GM23338 (cell line): ENCODE results near the gene SLC9A4. TPM values are rescaled to one million over a fixed set of nuclear protein-coding genes. Genes with fewer than 3 reads are reported as not detected.

Source experiments
- ATAC-seq: fragments of 200-7000 bp; cut with Tn5 transposase; 3 replicates; pipeline ENCODE4 v1.9.1; 2020
- DNase-seq: peaks from one replicate; pipeline ENCODE4 v3.0.0-alpha.2; 2015; ENCODE audit warnings: low spot score
- H2AFZ ChIP-seq: fragments of 200-600 bp; sonication (generic); 2 replicates; pipeline ENCODE4 v1.8.0; 2016; ENCODE audit warnings: antibody characterized with exemption, mild to moderate bottlenecking, moderate library complexity
- H3F3A ChIP-seq: fragments of 200-600 bp; sonication (generic); replicated peaks from 2 replicates; pipeline ENCODE4 v1.8.0; 2017; ENCODE audit warnings: antibody characterized with exemption, mixed run types, low read depth
- H3K27ac ChIP-seq: fragments of 200-600 bp; sonication (generic); 2 replicates; pipeline ENCODE4 v1.6.1; 2016; ENCODE audit warnings: low read depth
- H3K27me3 ChIP-seq: fragments of 200-600 bp; sonication (generic); 2 replicates; pipeline ENCODE4 v1.8.0; 2016; ENCODE audit warnings: mild to moderate bottlenecking, mixed run types, moderate library complexity; ENCODE audit not compliant: insufficient read depth
- H3K36me3 ChIP-seq: fragments of 200-600 bp; sonication (generic); 2 replicates; pipeline ENCODE4 v1.8.0; 2016; ENCODE audit warnings: mild to moderate bottlenecking; ENCODE audit not compliant: insufficient read depth
- H3K4me1 ChIP-seq: fragments of 200-600 bp; sonication (generic); 2 replicates; pipeline ENCODE4 v1.8.0; 2016; ENCODE audit warnings: mild to moderate bottlenecking, moderate library complexity; ENCODE audit not compliant: insufficient read depth
- H3K4me2 ChIP-seq: fragments of 200-600 bp; sonication (generic); 2 replicates; pipeline ENCODE4 v1.7.1; 2017; ENCODE audit warnings: mixed run types
- H3K4me3 ChIP-seq: fragments of 200-600 bp; sonication (generic); 2 replicates; pipeline ENCODE4 v1.6.1; 2016; ENCODE audit warnings: mixed run types
- H3K79me2 ChIP-seq: fragments of 200-600 bp; sonication (generic); replicated peaks from 2 replicates; pipeline ENCODE4 v1.8.0; 2017; ENCODE audit warnings: mild to moderate bottlenecking; ENCODE audit not compliant: insufficient read depth
- H3K9me2 ChIP-seq: fragments of 200-600 bp; sonication (generic); 2 replicates; pipeline ENCODE4 v1.8.0; 2017; ENCODE audit not compliant: insufficient read depth
- H4K20me1 ChIP-seq: fragments of 200-600 bp; sonication (generic); replicated peaks from 2 replicates; pipeline ENCODE4 v1.8.0; 2017; ENCODE audit warnings: mild to moderate bottlenecking; ENCODE audit not compliant: insufficient read depth
- H3K27ac Mint-ChIP-seq: 2 replicates; pipeline ENCODE4 v1.8.0; 2020; ENCODE audit warnings: inconsistent platforms, mild to moderate bottlenecking, moderate library complexity, mixed read lengths
- H3K27me3 Mint-ChIP-seq: 3 replicates; pipeline ENCODE4 v1.8.0; 2022; ENCODE audit warnings: low read depth, mild to moderate bottlenecking, moderate library complexity, mixed read lengths, inconsistent platforms; ENCODE audit not compliant: insufficient read depth, poor library complexity
- H3K36me3 Mint-ChIP-seq: 3 replicates; pipeline ENCODE4 v1.8.0; 2021; ENCODE audit warnings: low read depth, mild to moderate bottlenecking, inconsistent platforms, moderate library complexity, mixed read lengths
- H3K4me1 Mint-ChIP-seq: 3 replicates; pipeline ENCODE4 v1.8.0; 2020; ENCODE audit warnings: mild to moderate bottlenecking, inconsistent platforms, mixed read lengths
- H3K4me3 Mint-ChIP-seq: 3 replicates; pipeline ENCODE4 v1.8.0; 2021; ENCODE audit warnings: moderate library complexity, mild to moderate bottlenecking, inconsistent platforms, mixed read lengths
- H3K9me3 Mint-ChIP-seq: 3 replicates; pipeline ENCODE4 v1.8.0; 2020; ENCODE audit warnings: moderate library complexity, mild to moderate bottlenecking, inconsistent platforms, mixed read lengths
- EZH2 ChIP-seq: fragments of 200-600 bp; sonication (generic); IDR thresholded peaks from one replicate; pipeline ENCODE4 v1.8.0; 2017; ENCODE audit warnings: antibody characterized with exemption, mild to moderate bottlenecking, low read depth; ENCODE audit not compliant: unreplicated experiment
- EZH2phosphoT487 ChIP-seq: fragments of 200-600 bp; sonication (generic); IDR thresholded peaks from one replicate; pipeline ENCODE4 v1.8.1; 2018; ENCODE audit warnings: antibody characterized with exemption; ENCODE audit not compliant: unreplicated experiment
- NANOG ChIP-seq: IDR thresholded peaks from 2 replicates; pipeline ENCODE4 v1.6.1; 2016; ENCODE audit warnings: antibody characterized with exemption, borderline replicate concordance
- ZNF114 ChIP-seq: fragments of 250-450 bp; sonication (Bioruptor Pico); IDR thresholded peaks from 2 replicates; pipeline ENCODE4 v1.5.0; 2020; ENCODE audit warnings: mild to moderate bottlenecking, moderate library complexity
- polyA plus RNA-seq: library from polyadenylated mRNA; unstranded; fragments of >200 nt; fragmentation: Nextera tagmentation; extraction: Ambion mirVana; gene quantifications from 2 replicates; pipeline ENCODE4 v1.2.1, GENCODE V29; 2016
- total RNA-seq: library from RNA; depleted of rRNA; stranded (reverse); fragments of >200 nt; shearing (Covaris generic); gene quantifications from 2 replicates; pipeline ENCODE4 v1.2.3, GENCODE V29; 2014
- TF ChIP-seq, protein P1 (sequence below): fragments of 250-450 bp; sonication (Bioruptor Pico); IDR thresholded peaks from 2 replicates; pipeline ENCODE4 v1.5.0; 2020; ENCODE audit warnings: mild to moderate bottlenecking, moderate library complexity
- TF ChIP-seq, protein P2 (sequence below): IDR thresholded peaks from 2 replicates; pipeline ENCODE4 v1.6.1; 2016; ENCODE audit warnings: antibody characterized with exemption
- TF ChIP-seq, protein P3 (sequence below), 2 experiments: fragments of 200-600 bp in 1 of 2; sonication (generic) in 1 of 2; conservative IDR thresholded peaks; 2 replicates each; pipeline versions ENCODE4 v1.5.1 to v1.6.1; 2016 to 2017; ENCODE audit warnings: antibody characterized with exemption in 2 of 2, low read depth in 2 of 2, mild to moderate bottlenecking in 2 of 2, moderate library complexity in 1 of 2
- TF ChIP-seq, protein P4 (sequence below): IDR thresholded peaks from one replicate; pipeline ENCODE4 v1.6.1; 2018; ENCODE audit warnings: antibody characterized with exemption; ENCODE audit not compliant: unreplicated experiment

Gene SLC9A4
- total and polyA plus RNA-seq, 2 experiments from 2014 or later, result not detected

DNA sequence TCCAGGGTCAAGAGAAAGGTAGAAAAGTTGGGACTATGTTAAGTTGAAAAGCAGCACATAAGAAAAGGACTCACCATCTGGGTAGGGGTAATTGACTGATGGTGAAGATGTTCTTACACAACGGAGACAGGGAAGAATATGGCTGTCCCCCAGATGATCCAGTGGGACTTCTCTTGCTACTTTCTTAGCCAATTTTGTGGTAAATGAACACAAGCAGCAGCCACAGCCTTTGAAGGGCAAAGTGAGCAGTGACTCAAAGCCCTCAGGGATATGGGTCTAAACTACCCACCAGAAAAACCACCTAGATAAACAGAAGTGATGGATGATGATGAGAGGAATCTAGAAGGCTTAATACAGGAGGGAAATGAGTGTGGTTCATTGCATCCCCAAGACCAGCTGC lies 80.6 kb downstream of the SLC9A4 start:
- ATAC-seq (no peak), DNase-seq (no peak)
- Histone ChIP-seq H3K4me2 (no peak overlapping the region), H3K4me3 (no peak overlapping the region), H3K36me3 (no peaks in the 10 kb centered on the region), H3F3A (no peaks in the 10 kb centered on the region), H2AFZ (no peak overlapping the region), H3K27ac (no peak overlapping the region), H3K4me1 (no peaks in the 10 kb centered on the region), H3K9me2 (peaks cover 8% of the 10 kb centered on the region), H4K20me1 (no peaks in the 10 kb centered on the region), H3K79me2 (no peaks in the 10 kb centered on the region), H3K27me3 (no peaks in the 10 kb centered on the region)
- TF ChIP-seq, protein P1, sequence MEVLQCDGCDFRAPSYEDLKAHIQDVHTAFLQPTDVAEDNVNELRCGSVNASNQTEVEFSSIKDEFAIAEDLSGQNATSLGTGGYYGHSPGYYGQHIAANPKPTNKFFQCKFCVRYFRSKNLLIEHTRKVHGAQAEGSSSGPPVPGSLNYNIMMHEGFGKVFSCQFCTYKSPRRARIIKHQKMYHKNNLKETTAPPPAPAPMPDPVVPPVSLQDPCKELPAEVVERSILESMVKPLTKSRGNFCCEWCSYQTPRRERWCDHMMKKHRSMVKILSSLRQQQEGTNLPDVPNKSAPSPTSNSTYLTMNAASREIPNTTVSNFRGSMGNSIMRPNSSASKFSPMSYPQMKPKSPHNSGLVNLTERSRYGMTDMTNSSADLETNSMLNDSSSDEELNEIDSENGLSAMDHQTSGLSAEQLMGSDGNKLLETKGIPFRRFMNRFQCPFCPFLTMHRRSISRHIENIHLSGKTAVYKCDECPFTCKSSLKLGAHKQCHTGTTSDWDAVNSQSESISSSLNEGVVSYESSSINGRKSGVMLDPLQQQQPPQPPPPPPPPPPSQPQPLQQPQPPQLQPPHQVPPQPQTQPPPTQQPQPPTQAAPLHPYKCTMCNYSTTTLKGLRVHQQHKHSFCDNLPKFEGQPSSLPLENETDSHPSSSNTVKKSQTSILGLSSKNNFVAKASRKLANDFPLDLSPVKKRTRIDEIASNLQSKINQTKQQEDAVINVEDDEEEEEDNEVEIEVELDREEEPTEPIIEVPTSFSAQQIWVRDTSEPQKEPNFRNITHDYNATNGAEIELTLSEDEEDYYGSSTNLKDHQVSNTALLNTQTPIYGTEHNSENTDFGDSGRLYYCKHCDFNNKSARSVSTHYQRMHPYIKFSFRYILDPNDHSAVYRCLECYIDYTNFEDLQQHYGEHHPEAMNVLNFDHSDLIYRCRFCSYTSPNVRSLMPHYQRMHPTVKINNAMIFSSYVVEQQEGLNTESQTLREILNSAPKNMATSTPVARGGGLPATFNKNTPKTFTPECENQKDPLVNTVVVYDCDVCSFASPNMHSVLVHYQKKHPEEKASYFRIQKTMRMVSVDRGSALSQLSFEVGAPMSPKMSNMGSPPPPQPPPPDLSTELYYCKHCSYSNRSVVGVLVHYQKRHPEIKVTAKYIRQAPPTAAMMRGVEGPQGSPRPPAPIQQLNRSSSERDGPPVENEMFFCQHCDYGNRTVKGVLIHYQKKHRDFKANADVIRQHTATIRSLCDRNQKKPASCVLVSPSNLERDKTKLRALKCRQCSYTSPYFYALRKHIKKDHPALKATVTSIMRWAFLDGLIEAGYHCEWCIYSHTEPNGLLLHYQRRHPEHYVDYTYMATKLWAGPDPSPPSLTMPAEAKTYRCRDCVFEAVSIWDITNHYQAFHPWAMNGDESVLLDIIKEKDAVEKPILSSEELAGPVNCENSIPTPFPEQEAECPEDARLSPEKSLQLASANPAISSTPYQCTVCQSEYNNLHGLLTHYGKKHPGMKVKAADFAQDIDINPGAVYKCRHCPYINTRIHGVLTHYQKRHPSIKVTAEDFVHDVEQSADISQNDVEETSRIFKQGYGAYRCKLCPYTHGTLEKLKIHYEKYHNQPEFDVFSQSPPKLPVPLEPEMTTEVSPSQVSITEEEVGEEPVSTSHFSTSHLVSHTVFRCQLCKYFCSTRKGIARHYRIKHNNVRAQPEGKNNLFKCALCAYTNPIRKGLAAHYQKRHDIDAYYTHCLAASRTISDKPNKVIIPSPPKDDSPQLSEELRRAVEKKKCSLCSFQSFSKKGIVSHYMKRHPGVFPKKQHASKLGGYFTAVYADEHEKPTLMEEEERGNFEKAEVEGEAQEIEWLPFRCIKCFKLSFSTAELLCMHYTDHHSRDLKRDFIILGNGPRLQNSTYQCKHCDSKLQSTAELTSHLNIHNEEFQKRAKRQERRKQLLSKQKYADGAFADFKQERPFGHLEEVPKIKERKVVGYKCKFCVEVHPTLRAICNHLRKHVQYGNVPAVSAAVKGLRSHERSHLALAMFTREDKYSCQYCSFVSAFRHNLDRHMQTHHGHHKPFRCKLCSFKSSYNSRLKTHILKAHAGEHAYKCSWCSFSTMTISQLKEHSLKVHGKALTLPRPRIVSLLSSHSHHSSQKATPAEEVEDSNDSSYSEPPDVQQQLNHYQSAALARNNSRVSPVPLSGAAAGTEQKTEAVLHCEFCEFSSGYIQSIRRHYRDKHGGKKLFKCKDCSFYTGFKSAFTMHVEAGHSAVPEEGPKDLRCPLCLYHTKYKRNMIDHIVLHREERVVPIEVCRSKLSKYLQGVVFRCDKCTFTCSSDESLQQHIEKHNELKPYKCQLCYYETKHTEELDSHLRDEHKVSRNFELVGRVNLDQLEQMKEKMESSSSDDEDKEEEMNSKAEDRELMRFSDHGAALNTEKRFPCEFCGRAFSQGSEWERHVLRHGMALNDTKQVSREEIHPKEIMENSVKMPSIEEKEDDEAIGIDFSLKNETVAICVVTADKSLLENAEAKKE (CRISPR knock-in tag), result no peak
- TF ChIP-seq, protein P2, sequence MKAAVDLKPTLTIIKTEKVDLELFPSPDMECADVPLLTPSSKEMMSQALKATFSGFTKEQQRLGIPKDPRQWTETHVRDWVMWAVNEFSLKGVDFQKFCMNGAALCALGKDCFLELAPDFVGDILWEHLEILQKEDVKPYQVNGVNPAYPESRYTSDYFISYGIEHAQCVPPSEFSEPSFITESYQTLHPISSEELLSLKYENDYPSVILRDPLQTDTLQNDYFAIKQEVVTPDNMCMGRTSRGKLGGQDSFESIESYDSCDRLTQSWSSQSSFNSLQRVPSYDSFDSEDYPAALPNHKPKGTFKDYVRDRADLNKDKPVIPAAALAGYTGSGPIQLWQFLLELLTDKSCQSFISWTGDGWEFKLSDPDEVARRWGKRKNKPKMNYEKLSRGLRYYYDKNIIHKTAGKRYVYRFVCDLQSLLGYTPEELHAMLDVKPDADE, result no peak
- TF ChIP-seq NANOG, result no peak
- TF ChIP-seq ZNF114 (CRISPR knock-in tag), result no peak
- TF ChIP-seq EZH2, result no peak
- TF ChIP-seq, protein P3, sequence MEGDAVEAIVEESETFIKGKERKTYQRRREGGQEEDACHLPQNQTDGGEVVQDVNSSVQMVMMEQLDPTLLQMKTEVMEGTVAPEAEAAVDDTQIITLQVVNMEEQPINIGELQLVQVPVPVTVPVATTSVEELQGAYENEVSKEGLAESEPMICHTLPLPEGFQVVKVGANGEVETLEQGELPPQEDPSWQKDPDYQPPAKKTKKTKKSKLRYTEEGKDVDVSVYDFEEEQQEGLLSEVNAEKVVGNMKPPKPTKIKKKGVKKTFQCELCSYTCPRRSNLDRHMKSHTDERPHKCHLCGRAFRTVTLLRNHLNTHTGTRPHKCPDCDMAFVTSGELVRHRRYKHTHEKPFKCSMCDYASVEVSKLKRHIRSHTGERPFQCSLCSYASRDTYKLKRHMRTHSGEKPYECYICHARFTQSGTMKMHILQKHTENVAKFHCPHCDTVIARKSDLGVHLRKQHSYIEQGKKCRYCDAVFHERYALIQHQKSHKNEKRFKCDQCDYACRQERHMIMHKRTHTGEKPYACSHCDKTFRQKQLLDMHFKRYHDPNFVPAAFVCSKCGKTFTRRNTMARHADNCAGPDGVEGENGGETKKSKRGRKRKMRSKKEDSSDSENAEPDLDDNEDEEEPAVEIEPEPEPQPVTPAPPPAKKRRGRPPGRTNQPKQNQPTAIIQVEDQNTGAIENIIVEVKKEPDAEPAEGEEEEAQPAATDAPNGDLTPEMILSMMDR (conservative IDR thresholded peaks at IDR 0.05; ENCODE audit: low read depth in 2 of 2), result no peak
- TF ChIP-seq EZH2phosphoT487, result no peak
- TF ChIP-seq, protein P4, sequence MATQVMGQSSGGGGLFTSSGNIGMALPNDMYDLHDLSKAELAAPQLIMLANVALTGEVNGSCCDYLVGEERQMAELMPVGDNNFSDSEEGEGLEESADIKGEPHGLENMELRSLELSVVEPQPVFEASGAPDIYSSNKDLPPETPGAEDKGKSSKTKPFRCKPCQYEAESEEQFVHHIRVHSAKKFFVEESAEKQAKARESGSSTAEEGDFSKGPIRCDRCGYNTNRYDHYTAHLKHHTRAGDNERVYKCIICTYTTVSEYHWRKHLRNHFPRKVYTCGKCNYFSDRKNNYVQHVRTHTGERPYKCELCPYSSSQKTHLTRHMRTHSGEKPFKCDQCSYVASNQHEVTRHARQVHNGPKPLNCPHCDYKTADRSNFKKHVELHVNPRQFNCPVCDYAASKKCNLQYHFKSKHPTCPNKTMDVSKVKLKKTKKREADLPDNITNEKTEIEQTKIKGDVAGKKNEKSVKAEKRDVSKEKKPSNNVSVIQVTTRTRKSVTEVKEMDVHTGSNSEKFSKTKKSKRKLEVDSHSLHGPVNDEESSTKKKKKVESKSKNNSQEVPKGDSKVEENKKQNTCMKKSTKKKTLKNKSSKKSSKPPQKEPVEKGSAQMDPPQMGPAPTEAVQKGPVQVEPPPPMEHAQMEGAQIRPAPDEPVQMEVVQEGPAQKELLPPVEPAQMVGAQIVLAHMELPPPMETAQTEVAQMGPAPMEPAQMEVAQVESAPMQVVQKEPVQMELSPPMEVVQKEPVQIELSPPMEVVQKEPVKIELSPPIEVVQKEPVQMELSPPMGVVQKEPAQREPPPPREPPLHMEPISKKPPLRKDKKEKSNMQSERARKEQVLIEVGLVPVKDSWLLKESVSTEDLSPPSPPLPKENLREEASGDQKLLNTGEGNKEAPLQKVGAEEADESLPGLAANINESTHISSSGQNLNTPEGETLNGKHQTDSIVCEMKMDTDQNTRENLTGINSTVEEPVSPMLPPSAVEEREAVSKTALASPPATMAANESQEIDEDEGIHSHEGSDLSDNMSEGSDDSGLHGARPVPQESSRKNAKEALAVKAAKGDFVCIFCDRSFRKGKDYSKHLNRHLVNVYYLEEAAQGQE, result no peak
- Mint-ChIP-seq H3K27ac (no peak overlapping the region), H3K4me3 (no peak overlapping the region), H3K9me3 (peaks cover 6% of the 10 kb centered on the region), H3K36me3 (peaks cover 5% of the 10 kb centered on the region; the same call in 1 of the 3 replicates), H3K4me1 (no peaks in the 10 kb centered on the region), H3K27me3 (no peaks in the 10 kb centered on the region)
